ENCODE results near the gene CAMK2A. TPM values are rescaled to one million over a fixed set of nuclear protein-coding genes. Genes with fewer than 3 reads are reported as not detected.

Gene CAMK2A
- total and polyA plus RNA-seq, 2 experiments from 2014 or later: 0.18 TPM; not detected in 1

DNA sequence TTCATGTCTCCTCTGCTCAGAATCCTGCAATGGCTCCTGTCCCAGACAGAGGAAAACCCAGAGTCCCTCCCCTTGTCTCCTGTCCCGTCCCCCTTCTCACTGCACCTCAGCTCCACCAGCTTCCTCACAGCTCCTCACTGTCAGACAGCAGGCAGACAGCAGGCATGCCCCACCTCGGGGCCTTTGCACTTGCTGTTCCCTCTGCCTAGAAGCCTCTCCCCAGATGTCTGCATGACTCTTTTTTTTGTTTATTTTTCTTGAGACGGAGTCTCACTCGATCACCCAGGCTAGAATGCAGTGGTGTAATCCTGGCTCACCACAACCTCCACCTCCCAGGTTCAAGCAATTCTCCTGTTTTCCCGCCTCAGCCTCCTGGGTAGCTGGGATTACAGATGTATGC lies 108.5 kb downstream of the CAMK2A start:
- no peaks in the 10 kb centered on the region for H4K20me1 ChIP-seq (replicated peaks; ENCODE audit: insufficient read depth)
- TF ChIP-seq EZH2 (IDR thresholded peaks at IDR 0.05; ENCODE audit: low read depth, unreplicated experiment): no peak
- no peak for TF ChIP-seq EZH2phosphoT487 (IDR thresholded peaks at IDR 0.05; ENCODE audit: unreplicated experiment)
- TF ChIP-seq POLR2AphosphoS5 (IDR thresholded peaks at IDR 0.05; ENCODE audit: low read depth): no peak
- TF ChIP-seq, protein P1, sequence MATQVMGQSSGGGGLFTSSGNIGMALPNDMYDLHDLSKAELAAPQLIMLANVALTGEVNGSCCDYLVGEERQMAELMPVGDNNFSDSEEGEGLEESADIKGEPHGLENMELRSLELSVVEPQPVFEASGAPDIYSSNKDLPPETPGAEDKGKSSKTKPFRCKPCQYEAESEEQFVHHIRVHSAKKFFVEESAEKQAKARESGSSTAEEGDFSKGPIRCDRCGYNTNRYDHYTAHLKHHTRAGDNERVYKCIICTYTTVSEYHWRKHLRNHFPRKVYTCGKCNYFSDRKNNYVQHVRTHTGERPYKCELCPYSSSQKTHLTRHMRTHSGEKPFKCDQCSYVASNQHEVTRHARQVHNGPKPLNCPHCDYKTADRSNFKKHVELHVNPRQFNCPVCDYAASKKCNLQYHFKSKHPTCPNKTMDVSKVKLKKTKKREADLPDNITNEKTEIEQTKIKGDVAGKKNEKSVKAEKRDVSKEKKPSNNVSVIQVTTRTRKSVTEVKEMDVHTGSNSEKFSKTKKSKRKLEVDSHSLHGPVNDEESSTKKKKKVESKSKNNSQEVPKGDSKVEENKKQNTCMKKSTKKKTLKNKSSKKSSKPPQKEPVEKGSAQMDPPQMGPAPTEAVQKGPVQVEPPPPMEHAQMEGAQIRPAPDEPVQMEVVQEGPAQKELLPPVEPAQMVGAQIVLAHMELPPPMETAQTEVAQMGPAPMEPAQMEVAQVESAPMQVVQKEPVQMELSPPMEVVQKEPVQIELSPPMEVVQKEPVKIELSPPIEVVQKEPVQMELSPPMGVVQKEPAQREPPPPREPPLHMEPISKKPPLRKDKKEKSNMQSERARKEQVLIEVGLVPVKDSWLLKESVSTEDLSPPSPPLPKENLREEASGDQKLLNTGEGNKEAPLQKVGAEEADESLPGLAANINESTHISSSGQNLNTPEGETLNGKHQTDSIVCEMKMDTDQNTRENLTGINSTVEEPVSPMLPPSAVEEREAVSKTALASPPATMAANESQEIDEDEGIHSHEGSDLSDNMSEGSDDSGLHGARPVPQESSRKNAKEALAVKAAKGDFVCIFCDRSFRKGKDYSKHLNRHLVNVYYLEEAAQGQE (IDR thresholded peaks at IDR 0.05; ENCODE audit: unreplicated experiment): no peak
- TF ChIP-seq ZNF331 (CRISPR knock-in tag; IDR thresholded peaks at IDR 0.05; ENCODE audit: low read depth): no peak
- TF ChIP-seq NANOG (IDR thresholded peaks at IDR 0.05; ENCODE audit: borderline replicate concordance): no peak
- TF ChIP-seq, protein P2, sequence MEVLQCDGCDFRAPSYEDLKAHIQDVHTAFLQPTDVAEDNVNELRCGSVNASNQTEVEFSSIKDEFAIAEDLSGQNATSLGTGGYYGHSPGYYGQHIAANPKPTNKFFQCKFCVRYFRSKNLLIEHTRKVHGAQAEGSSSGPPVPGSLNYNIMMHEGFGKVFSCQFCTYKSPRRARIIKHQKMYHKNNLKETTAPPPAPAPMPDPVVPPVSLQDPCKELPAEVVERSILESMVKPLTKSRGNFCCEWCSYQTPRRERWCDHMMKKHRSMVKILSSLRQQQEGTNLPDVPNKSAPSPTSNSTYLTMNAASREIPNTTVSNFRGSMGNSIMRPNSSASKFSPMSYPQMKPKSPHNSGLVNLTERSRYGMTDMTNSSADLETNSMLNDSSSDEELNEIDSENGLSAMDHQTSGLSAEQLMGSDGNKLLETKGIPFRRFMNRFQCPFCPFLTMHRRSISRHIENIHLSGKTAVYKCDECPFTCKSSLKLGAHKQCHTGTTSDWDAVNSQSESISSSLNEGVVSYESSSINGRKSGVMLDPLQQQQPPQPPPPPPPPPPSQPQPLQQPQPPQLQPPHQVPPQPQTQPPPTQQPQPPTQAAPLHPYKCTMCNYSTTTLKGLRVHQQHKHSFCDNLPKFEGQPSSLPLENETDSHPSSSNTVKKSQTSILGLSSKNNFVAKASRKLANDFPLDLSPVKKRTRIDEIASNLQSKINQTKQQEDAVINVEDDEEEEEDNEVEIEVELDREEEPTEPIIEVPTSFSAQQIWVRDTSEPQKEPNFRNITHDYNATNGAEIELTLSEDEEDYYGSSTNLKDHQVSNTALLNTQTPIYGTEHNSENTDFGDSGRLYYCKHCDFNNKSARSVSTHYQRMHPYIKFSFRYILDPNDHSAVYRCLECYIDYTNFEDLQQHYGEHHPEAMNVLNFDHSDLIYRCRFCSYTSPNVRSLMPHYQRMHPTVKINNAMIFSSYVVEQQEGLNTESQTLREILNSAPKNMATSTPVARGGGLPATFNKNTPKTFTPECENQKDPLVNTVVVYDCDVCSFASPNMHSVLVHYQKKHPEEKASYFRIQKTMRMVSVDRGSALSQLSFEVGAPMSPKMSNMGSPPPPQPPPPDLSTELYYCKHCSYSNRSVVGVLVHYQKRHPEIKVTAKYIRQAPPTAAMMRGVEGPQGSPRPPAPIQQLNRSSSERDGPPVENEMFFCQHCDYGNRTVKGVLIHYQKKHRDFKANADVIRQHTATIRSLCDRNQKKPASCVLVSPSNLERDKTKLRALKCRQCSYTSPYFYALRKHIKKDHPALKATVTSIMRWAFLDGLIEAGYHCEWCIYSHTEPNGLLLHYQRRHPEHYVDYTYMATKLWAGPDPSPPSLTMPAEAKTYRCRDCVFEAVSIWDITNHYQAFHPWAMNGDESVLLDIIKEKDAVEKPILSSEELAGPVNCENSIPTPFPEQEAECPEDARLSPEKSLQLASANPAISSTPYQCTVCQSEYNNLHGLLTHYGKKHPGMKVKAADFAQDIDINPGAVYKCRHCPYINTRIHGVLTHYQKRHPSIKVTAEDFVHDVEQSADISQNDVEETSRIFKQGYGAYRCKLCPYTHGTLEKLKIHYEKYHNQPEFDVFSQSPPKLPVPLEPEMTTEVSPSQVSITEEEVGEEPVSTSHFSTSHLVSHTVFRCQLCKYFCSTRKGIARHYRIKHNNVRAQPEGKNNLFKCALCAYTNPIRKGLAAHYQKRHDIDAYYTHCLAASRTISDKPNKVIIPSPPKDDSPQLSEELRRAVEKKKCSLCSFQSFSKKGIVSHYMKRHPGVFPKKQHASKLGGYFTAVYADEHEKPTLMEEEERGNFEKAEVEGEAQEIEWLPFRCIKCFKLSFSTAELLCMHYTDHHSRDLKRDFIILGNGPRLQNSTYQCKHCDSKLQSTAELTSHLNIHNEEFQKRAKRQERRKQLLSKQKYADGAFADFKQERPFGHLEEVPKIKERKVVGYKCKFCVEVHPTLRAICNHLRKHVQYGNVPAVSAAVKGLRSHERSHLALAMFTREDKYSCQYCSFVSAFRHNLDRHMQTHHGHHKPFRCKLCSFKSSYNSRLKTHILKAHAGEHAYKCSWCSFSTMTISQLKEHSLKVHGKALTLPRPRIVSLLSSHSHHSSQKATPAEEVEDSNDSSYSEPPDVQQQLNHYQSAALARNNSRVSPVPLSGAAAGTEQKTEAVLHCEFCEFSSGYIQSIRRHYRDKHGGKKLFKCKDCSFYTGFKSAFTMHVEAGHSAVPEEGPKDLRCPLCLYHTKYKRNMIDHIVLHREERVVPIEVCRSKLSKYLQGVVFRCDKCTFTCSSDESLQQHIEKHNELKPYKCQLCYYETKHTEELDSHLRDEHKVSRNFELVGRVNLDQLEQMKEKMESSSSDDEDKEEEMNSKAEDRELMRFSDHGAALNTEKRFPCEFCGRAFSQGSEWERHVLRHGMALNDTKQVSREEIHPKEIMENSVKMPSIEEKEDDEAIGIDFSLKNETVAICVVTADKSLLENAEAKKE (CRISPR knock-in tag; IDR thresholded peaks at IDR 0.05): no peak
- TF ChIP-seq, protein P3, sequence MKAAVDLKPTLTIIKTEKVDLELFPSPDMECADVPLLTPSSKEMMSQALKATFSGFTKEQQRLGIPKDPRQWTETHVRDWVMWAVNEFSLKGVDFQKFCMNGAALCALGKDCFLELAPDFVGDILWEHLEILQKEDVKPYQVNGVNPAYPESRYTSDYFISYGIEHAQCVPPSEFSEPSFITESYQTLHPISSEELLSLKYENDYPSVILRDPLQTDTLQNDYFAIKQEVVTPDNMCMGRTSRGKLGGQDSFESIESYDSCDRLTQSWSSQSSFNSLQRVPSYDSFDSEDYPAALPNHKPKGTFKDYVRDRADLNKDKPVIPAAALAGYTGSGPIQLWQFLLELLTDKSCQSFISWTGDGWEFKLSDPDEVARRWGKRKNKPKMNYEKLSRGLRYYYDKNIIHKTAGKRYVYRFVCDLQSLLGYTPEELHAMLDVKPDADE (IDR thresholded peaks at IDR 0.05): no peak
- no peak for TF ChIP-seq ZNF114 (CRISPR knock-in tag; IDR thresholded peaks at IDR 0.05)
- TF ChIP-seq CREB1 (CRISPR knock-in tag; IDR thresholded peaks at IDR 0.05; ENCODE audit: low read depth): no peak
- TF ChIP-seq, protein P4, sequence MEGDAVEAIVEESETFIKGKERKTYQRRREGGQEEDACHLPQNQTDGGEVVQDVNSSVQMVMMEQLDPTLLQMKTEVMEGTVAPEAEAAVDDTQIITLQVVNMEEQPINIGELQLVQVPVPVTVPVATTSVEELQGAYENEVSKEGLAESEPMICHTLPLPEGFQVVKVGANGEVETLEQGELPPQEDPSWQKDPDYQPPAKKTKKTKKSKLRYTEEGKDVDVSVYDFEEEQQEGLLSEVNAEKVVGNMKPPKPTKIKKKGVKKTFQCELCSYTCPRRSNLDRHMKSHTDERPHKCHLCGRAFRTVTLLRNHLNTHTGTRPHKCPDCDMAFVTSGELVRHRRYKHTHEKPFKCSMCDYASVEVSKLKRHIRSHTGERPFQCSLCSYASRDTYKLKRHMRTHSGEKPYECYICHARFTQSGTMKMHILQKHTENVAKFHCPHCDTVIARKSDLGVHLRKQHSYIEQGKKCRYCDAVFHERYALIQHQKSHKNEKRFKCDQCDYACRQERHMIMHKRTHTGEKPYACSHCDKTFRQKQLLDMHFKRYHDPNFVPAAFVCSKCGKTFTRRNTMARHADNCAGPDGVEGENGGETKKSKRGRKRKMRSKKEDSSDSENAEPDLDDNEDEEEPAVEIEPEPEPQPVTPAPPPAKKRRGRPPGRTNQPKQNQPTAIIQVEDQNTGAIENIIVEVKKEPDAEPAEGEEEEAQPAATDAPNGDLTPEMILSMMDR (conservative IDR thresholded peaks at IDR 0.05; ENCODE audit: low read depth in 2 of 2): no peak
- no peak for TF ChIP-seq STAT1 (IDR thresholded peaks at IDR 0.05; ENCODE audit: unreplicated experiment)
- no peak for TF ChIP-seq JUNB (IDR thresholded peaks at IDR 0.05; ENCODE audit: unreplicated experiment)
- no peak overlapping the region for H2AFZ ChIP-seq
- no peaks in the 10 kb centered on the region for H3K9me3 Mint-ChIP-seq
- peaks cover 19% of the 10 kb centered on the region for H3K27me3 Mint-ChIP-seq (ENCODE audit: insufficient read depth, low read depth, poor library complexity)
- no peaks in the 10 kb centered on the region for H3K36me3 ChIP-seq (ENCODE audit: insufficient read depth)
- peaks cover 16% of the 10 kb centered on the region for H3K4me1 Mint-ChIP-seq
- DNase-seq (ENCODE audit: low spot score): no peak
- no peak overlapping the region for H3K4me3 ChIP-seq
- no peak overlapping the region for H3K4me2 ChIP-seq
- H3K27me3 ChIP-seq (ENCODE audit: insufficient read depth): no peaks in the 10 kb centered on the region; the same call in 1 of the 2 replicates
- no peaks in the 10 kb centered on the region for H3K9me2 ChIP-seq (ENCODE audit: insufficient read depth)
- H3K4me1 ChIP-seq (ENCODE audit: insufficient read depth): peaks cover 6% of the 10 kb centered on the region; the same call in 1 of the 2 replicates
- no peak overlapping the region for H3K4me3 Mint-ChIP-seq
- H3K27ac Mint-ChIP-seq: no peak overlapping the region
- no peak for ATAC-seq
- no peaks in the 10 kb centered on the region for H3K79me2 ChIP-seq (replicated peaks; ENCODE audit: insufficient read depth)
- no peaks in the 10 kb centered on the region for H3F3A ChIP-seq (replicated peaks; ENCODE audit: low read depth)
- no peak overlapping the region for H3K27ac ChIP-seq (ENCODE audit: low read depth)
- no peaks in the 10 kb centered on the region for H3K36me3 Mint-ChIP-seq (ENCODE audit: low read depth)
